Endothelial cell of umbilical vein (primary cell): ENCODE measurements around the gene BARX1. TPM values are rescaled to one million over a fixed set of nuclear protein-coding genes. Genes with fewer than 3 reads are reported as not detected.

ENCODE experiments used
- BruUV-seq: library from RNA; stranded (reverse); fragments of 400-500 nt; replicated peaks from 2 replicates; lab custom pipeline; 2021; lab: Mats Ljungman, UMichigan
- CTCF ChIA-PET: fragments of 300-600, 350-600 bp; sonication (Branson Sonifier 250); formaldehyde crosslinking; loops from one replicate; lab custom pipeline; 2021; ENCODE audit warnings: antibody characterized with exemption, inconsistent platforms; lab: Charles Lee
- POLR2A ChIA-PET: fragments of 300-600, 350-600 bp; sonication (Branson Sonifier 250); formaldehyde crosslinking; loops from one replicate; lab custom pipeline; 2021; ENCODE audit warnings: antibody characterized with exemption, inconsistent platforms; lab: Charles Lee
- DNase-seq: peaks from one replicate; pipeline ENCODE4 v3.0.0-alpha.2; 2011; ENCODE audit warnings: low read depth, low spot score
- FAIRE-seq: peaks from 2 replicates; lab custom pipeline; 2011; peaks lifted over from hg19 to GRCh38; lab: Jason Lieb, UNC
- H2AFZ ChIP-seq: 2 replicates; pipeline ENCODE4 v1.6.0; 2012; ENCODE audit warnings: low read depth, low read length, control low read depth, inconsistent platforms
- H3K27ac ChIP-seq: 2 replicates; pipeline ENCODE4 v1.5.1; 2011; ENCODE audit warnings: low read depth, mild to moderate bottlenecking, control low read depth, low read length, moderate library complexity; ENCODE audit not compliant: insufficient read depth
- H3K27me3 ChIP-seq, 2 experiments: 2 replicates each; pipeline versions ENCODE4 v1.6.0 to v1.6.1; 2011; ENCODE audit warnings: low read length in 2 of 2, mixed read lengths in 1 of 2; ENCODE audit not compliant: control insufficient read depth in 2 of 2, insufficient read depth in 2 of 2
- H3K36me3 ChIP-seq, 2 experiments: 2 replicates in 1 of 2; 3 replicates in 1 of 2; pipeline ENCODE4 v1.5.1; 2011; ENCODE audit warnings: low read length in 2 of 2, mild to moderate bottlenecking in 1 of 2, moderate library complexity in 1 of 2; ENCODE audit not compliant: control insufficient read depth in 2 of 2, insufficient read depth in 2 of 2; ENCODE audit errors: extremely low read depth in 1 of 2
- H3K4me1 ChIP-seq: 3 replicates; pipeline ENCODE4 v1.5.1; 2011; ENCODE audit warnings: mild to moderate bottlenecking, low read length; ENCODE audit not compliant: control insufficient read depth, insufficient read depth; ENCODE audit errors: extremely low read depth
- H3K4me2 ChIP-seq: 2 replicates; pipeline ENCODE4 v1.6.1; 2011; ENCODE audit warnings: low read length, control low read depth, mixed read lengths; ENCODE audit not compliant: insufficient read depth
- H3K4me3 ChIP-seq, 3 experiments: fragments of 200-600 bp in 1 of 3; sonication (generic), shearing (Covaris generic) in 1 of 3; replicated peaks in 1 of 3; 2 replicates each; pipeline ENCODE4 v1.5.1; 2011 to 2016; ENCODE audit warnings: control low read depth in 3 of 3, low read length in 3 of 3, mild to moderate bottlenecking in 2 of 3, inconsistent platforms in 1 of 3, low read depth in 1 of 3, moderate library complexity in 1 of 3; ENCODE audit not compliant: insufficient read depth in 1 of 3
- H3K79me2 ChIP-seq: 2 replicates; pipeline ENCODE4 v1.6.0; 2012; ENCODE audit warnings: low read length, inconsistent platforms; ENCODE audit not compliant: control insufficient read depth, insufficient read depth
- H3K9ac ChIP-seq: replicated peaks from 2 replicates; pipeline ENCODE3; 2011; ENCODE audit warnings: low read length, control low read depth; ENCODE audit not compliant: insufficient read depth; ENCODE audit errors: extremely low read depth
- H3K9me1 ChIP-seq: replicated peaks from 3 replicates; pipeline ENCODE4 v1.6.0; 2011; ENCODE audit warnings: mild to moderate bottlenecking, low read length; ENCODE audit not compliant: control insufficient read depth, insufficient read depth; ENCODE audit errors: extremely low read depth
- H3K9me3 ChIP-seq: replicated peaks from 2 replicates; pipeline ENCODE4 v1.5.1; 2012; ENCODE audit warnings: low read length, inconsistent platforms; ENCODE audit not compliant: control insufficient read depth, insufficient read depth
- H4K20me1 ChIP-seq: replicated peaks from 2 replicates; pipeline ENCODE3; 2011; ENCODE audit warnings: mild to moderate bottlenecking, low read length; ENCODE audit not compliant: control insufficient read depth, insufficient read depth; ENCODE audit errors: extremely low read depth
- CTCF ChIP-seq, 2 donors: IDR thresholded peaks; 1 replicate in 1 of 2; 2 replicates in 1 of 2; pipeline ENCODE4 v1.5.1; 2011; ENCODE audit warnings: low read length in 2 of 2, mild to moderate bottlenecking in 2 of 2, moderate library complexity in 2 of 2, control low read depth in 1 of 2, inconsistent platforms in 1 of 2, low read depth in 1 of 2; ENCODE audit not compliant: insufficient read depth in 1 of 2; ENCODE audit errors: extremely low read depth in 1 of 2
- EZH2 ChIP-seq: IDR thresholded peaks from 2 replicates; pipeline ENCODE4 v1.6.1; 2012; ENCODE audit warnings: borderline replicate concordance, low read depth, mild to moderate bottlenecking, moderate library complexity, low read length, inconsistent platforms; ENCODE audit not compliant: severe bottlenecking
- FOS ChIP-seq: IDR thresholded peaks from 2 replicates; pipeline ENCODE4 v1.6.1; 2011; ENCODE audit warnings: mild to moderate bottlenecking, low read length, moderate library complexity, borderline replicate concordance; ENCODE audit not compliant: insufficient read depth
- dilution Hi-C: fragments of 300-500 bp; cut with MboI; formaldehyde crosslinking; loops from one replicate; pipeline ENCODE4 v1.15.0; 2019; ENCODE audit warnings: low sequenced_read_pairs; ENCODE audit not compliant: extremely low pct_ligation_motif_present
- intact Hi-C: fragments of 100-400 bp; cut with micrococcal nuclease; formaldehyde crosslinking; loops from one replicate; pipeline ENCODE4 v1.10.0; 2022
- polyA plus RNA-seq, 4 experiments: library from polyadenylated mRNA; depleted of rRNA in 3 of 4; stranded (reverse) in 3 of 4; unstranded in 1 of 4; fragments of >200 nt; gene quantifications; 2 replicates each; pipeline versions ENCODE4 v1.2.1 to v1.2.3, GENCODE V29; 2011 to 2012; ENCODE audit warnings: missing spikeins in 1 of 4
- total RNA-seq: library from RNA; stranded (reverse); gene quantifications from 2 replicates; pipeline ENCODE4 v1.2.3, GENCODE V29; 2021

Gene BARX1
- total and polyA plus RNA-seq, 2 donors (not counting 3 experiments of a cell fraction or from before 2014, with no cell fraction given), result not detected

- H3K9ac ChIP-seq, result no peak overlapping the region
- intact Hi-C loops, result no loop called here
- H3K9me1 ChIP-seq, result no peaks in the 10 kb centered on the region
- no peaks in the 10 kb centered on the region for H3K79me2 ChIP-seq
- POLR2A ChIA-PET, result no interaction called here
- BruUV-seq, result no TSS peak
- TF ChIP-seq EZH2 (peak; percentile 25), FOS (no peak), CTCF (IDR thresholded peaks at IDR 0.05; ENCODE audit: extremely low read depth in 1 of 2, insufficient read depth in 1 of 2, low read depth in 1 of 2, low read length in 2 of 2) (no peak)
- DNase-seq (no peak), FAIRE-seq (no peak)
- no peak overlapping the region for H3K4me2 ChIP-seq
- H2AFZ ChIP-seq, result no peak overlapping the region
- dilution Hi-C loops, result no loop called here
- H4K20me1 ChIP-seq, result no peaks in the 10 kb centered on the region
- no peak overlapping the region for H3K4me3 ChIP-seq
- CTCF ChIA-PET, result interaction anchor here (1.4 kb wide), 1 partner anchor 16 kb away, joined by 5 read pairs; no protein-coding TSS in a partner anchor
- H3K27ac ChIP-seq, result no peak overlapping the region
- H3K4me1 ChIP-seq, result peaks cover 3% of the 10 kb centered on the region
- H3K9me3 ChIP-seq, result no peaks in the 10 kb centered on the region
- H3K36me3 ChIP-seq, result no peaks in the 10 kb centered on the region
- peaks cover 81 to 85% of the 10 kb centered on the region in 2 experiments for H3K27me3 ChIP-seq
Observed at GRCh38 chr9:93946338-93946712, 8.8 kb downstream of the BARX1 start.
